SIG-M5 treated with dmso at 0.1 percent for 504 hours (cell line): ENCODE measurements around the gene MPO.

Source experiments
- DNase-seq: peaks from one replicate; lab custom pipeline; 2025; ENCODE audit not compliant: unreplicated experiment; lab: John Stamatoyannopoulos, UW

Gene MPO

GRCh38 chr17:58238147-58238634 lies 42.5 kb downstream of the MPO start, which contains the start of gene LPO:
TSS of gene LPO (plus strand) at chr17:58238584. CDS start at chr17:58242980, 4,396 bp downstream.
- DNase-seq = no peak

- no peak for DNase-seq
Observed at GRCh38 chr17:58236394-58236793, 44.3 kb downstream of the MPO start.

- no peak for DNase-seq
Observed at GRCh38 chr17:58235821-58236220, 44.9 kb downstream of the MPO start.

GRCh38 chr17:58234512-58234911 lies 46.2 kb downstream of the MPO start:
- DNase-seq = no peak

- peak; percentile 80 for DNase-seq
Observed at GRCh38 chr17:58233543-58233942, 47.2 kb downstream of the MPO start.

- DNase-seq = peak; percentile 92
Observed at GRCh38 chr17:58232707-58233156, 48.0 kb downstream of the MPO start.

- DNase-seq = no peak
Observed at GRCh38 chr17:58231641-58232040, 49.1 kb downstream of the MPO start.

GRCh38 chr17:58229881-58230280 lies 50.9 kb downstream of the MPO start:
- no peak for DNase-seq

GRCh38 chr17:58229384-58229783 lies 51.4 kb downstream of the MPO start:
- no peak for DNase-seq

GRCh38 chr17:58228679-58229078 lies 52.1 kb downstream of the MPO start:
- DNase-seq = no peak

- DNase-seq = no peak
Observed at GRCh38 chr17:58227733-58228132, 53.0 kb downstream of the MPO start.

GRCh38 chr17:58224315-58224714 lies 56.4 kb downstream of the MPO start:
- DNase-seq = peak; percentile 60
